Measurements from ENCODE around the gene LCN2. TPM values are rescaled to one million over a fixed set of nuclear protein-coding genes. Genes with fewer than 3 reads are reported as not detected.

The LCN2 gene
- total RNA-seq, 1 experiment from 2014 or later, result 1.3 TPM

- TF ChIP-seq ZSCAN18 (CRISPR knock-in tag; IDR thresholded peaks at IDR 0.05), result no peak
- TF ChIP-seq, protein P1, sequence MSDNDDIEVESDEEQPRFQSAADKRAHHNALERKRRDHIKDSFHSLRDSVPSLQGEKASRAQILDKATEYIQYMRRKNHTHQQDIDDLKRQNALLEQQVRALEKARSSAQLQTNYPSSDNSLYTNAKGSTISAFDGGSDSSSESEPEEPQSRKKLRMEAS (CRISPR knock-in tag; IDR thresholded peaks at IDR 0.05), result no peak
- no peak for TF ChIP-seq TP53 (CRISPR knock-in tag; IDR thresholded peaks at IDR 0.05)
- TF ChIP-seq ZNF263 (CRISPR knock-in tag; IDR thresholded peaks at IDR 0.05; ENCODE audit: low read depth), result no peak
- no peak for TF ChIP-seq ZMAT4 (CRISPR knock-in tag; IDR thresholded peaks at IDR 0.05)
- no peak for TF ChIP-seq ATF6 (CRISPR knock-in tag; IDR thresholded peaks at IDR 0.05)
- no peak for TF ChIP-seq CREB1 (CRISPR knock-in tag; IDR thresholded peaks at IDR 0.05)
- TF ChIP-seq, protein P2, sequence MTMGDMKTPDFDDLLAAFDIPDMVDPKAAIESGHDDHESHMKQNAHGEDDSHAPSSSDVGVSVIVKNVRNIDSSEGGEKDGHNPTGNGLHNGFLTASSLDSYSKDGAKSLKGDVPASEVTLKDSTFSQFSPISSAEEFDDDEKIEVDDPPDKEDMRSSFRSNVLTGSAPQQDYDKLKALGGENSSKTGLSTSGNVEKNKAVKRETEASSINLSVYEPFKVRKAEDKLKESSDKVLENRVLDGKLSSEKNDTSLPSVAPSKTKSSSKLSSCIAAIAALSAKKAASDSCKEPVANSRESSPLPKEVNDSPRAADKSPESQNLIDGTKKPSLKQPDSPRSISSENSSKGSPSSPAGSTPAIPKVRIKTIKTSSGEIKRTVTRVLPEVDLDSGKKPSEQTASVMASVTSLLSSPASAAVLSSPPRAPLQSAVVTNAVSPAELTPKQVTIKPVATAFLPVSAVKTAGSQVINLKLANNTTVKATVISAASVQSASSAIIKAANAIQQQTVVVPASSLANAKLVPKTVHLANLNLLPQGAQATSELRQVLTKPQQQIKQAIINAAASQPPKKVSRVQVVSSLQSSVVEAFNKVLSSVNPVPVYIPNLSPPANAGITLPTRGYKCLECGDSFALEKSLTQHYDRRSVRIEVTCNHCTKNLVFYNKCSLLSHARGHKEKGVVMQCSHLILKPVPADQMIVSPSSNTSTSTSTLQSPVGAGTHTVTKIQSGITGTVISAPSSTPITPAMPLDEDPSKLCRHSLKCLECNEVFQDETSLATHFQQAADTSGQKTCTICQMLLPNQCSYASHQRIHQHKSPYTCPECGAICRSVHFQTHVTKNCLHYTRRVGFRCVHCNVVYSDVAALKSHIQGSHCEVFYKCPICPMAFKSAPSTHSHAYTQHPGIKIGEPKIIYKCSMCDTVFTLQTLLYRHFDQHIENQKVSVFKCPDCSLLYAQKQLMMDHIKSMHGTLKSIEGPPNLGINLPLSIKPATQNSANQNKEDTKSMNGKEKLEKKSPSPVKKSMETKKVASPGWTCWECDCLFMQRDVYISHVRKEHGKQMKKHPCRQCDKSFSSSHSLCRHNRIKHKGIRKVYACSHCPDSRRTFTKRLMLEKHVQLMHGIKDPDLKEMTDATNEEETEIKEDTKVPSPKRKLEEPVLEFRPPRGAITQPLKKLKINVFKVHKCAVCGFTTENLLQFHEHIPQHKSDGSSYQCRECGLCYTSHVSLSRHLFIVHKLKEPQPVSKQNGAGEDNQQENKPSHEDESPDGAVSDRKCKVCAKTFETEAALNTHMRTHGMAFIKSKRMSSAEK (CRISPR knock-in tag; IDR thresholded peaks at IDR 0.05; ENCODE audit: borderline replicate concordance), result no peak
- no peak for TF ChIP-seq ESRRA (CRISPR knock-in tag; IDR thresholded peaks at IDR 0.05; ENCODE audit: borderline replicate concordance)
- TF ChIP-seq NFE2L1 (CRISPR knock-in tag; IDR thresholded peaks at IDR 0.05), result no peak
- TF ChIP-seq, protein P3, sequence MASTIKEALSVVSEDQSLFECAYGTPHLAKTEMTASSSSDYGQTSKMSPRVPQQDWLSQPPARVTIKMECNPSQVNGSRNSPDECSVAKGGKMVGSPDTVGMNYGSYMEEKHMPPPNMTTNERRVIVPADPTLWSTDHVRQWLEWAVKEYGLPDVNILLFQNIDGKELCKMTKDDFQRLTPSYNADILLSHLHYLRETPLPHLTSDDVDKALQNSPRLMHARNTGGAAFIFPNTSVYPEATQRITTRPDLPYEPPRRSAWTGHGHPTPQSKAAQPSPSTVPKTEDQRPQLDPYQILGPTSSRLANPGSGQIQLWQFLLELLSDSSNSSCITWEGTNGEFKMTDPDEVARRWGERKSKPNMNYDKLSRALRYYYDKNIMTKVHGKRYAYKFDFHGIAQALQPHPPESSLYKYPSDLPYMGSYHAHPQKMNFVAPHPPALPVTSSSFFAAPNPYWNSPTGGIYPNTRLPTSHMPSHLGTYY (CRISPR knock-in tag; IDR thresholded peaks at IDR 0.05), result no peak
- no peak for TF ChIP-seq SMAD3 (CRISPR knock-in tag; IDR thresholded peaks at IDR 0.05; ENCODE audit: borderline replicate concordance)
- no peak for TF ChIP-seq SOX15 (CRISPR knock-in tag; IDR thresholded peaks at IDR 0.05)
- no peak for TF ChIP-seq AFF4 (CRISPR knock-in tag; IDR thresholded peaks at IDR 0.05; ENCODE audit: borderline replicate concordance)
These were observed 38.1 kb downstream of the LCN2 start (continued) for GRCh38 chr9:128187361-128187760.

Data from WTC11 (cell line).